OCI-M2 (cell line): ENCODE data around the gene DERL3.

Source experiments
- DNase-seq: peaks from one replicate; lab custom pipeline; 2025; ENCODE audit not compliant: unreplicated experiment; lab: John Stamatoyannopoulos, UW

DERL3 gene

GRCh38 chr22:23806837-23807236 lies 32.0 kb downstream of the DERL3 start:
- no peak for DNase-seq

GRCh38 chr22:23804781-23805291 lies 34.0 kb downstream of the DERL3 start:
- DNase-seq = no peak

- DNase-seq = no peak
These were observed 35.6 kb downstream of the DERL3 start for GRCh38 chr22:23803001-23803819.

DNA sequence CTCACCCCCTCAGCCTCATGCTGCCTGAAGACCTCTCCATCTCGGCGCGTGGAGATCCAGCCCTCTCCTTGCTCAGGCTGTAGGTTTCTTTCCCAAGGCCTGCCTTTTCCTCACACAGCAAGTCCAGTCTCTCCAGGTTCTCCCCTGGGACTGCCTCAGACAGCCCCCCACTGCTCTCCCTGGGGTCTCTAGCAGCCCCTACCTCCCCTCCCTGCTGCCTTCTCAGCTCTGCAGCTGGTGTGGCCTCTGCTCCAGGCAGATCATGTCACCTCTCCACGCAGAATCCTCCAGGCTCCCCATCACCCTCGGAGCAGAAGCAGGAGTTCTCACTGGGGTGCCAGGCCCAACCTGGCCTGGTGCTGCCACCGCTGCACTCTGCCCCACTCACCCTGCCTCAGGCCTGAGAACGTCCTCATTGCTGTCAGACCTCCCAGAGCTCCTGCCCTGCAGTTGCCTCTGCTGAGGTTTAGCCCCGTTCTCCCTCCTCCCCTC lies 36.9 kb downstream of the DERL3 start:
- no peak for DNase-seq

DNA sequence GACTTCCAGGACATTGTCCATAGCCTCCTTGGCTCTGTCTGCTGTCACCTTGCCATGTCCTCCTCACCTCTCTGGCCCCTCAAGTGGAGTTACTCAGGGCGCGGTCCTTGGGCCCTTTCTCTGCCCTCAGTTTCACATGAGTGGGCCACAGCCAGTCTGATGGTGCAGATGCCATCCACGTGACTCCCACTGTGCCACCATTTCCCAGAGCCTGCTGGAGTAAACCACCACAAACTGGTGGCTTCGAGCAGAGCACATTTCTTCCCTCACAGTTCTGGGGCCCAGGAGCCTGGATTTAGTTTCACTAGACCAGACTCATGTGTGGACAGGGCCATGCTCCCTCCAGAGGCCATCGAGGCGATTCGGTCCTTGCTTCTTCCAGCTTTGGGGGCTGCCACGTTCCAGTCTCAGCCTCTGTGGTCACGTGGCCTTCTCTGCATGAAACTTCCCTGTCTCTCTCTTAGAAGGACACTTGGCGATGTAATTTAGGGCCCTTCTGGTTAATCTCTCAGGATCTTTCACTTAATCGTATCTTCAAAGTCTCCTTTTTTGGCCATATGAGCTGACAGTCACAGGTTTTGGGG lies 37.5 kb downstream of the DERL3 start:
- DNase-seq = no peak

GRCh38 chr22:23800297-23801237 lies 38.2 kb downstream of the DERL3 start:
- no peak for DNase-seq

GRCh38 chr22:23796461-23796860 lies 42.3 kb downstream of the DERL3 start:
- no peak for DNase-seq

GRCh38 chr22:23793326-23793725 lies 45.5 kb downstream of the DERL3 start:
- no peak for DNase-seq

DNA sequence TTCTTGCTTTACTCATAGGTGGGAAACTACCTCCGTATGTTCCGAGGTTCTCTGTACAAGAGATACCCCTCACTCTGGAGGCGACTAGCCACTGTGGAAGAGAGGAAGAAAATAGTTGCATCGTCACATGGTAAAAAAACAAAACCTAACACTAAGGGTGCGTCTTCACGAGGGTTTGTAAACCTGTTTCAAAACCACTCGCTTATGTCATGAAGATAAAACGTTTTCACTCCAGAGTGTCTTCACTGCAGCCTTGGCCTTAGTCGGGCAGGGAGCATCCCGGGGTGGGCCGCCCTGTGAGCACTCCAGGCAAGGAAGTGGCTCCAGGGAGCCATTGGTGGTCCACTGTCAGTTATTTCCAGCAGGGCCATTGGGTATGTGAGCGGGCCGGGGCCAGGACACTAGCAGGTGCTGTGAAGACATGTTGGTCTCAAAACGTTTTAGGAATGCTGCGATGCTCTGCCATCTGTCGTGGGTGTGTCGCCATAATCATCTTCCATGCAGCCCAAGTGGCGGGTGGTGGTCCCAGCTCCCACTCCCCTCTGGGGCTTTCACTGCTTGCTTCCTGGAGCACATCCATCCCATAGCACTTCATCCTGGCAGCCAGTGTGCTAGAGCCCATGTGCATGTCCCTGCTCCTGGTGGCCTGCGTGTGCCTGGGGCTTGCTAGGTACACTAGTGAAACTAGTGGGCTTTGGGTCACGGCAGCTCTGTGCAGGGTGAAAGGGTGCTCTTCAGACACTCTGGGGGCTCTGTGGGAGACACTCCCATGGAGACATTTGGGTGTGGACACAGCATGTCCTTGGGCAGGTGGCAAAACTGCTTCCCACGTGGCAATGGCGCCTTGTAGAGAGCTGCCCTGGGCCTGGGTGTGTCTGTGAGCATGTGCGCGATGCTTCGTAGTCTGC lies 46.8 kb downstream of the DERL3 start:
- no peak for DNase-seq

DNA sequence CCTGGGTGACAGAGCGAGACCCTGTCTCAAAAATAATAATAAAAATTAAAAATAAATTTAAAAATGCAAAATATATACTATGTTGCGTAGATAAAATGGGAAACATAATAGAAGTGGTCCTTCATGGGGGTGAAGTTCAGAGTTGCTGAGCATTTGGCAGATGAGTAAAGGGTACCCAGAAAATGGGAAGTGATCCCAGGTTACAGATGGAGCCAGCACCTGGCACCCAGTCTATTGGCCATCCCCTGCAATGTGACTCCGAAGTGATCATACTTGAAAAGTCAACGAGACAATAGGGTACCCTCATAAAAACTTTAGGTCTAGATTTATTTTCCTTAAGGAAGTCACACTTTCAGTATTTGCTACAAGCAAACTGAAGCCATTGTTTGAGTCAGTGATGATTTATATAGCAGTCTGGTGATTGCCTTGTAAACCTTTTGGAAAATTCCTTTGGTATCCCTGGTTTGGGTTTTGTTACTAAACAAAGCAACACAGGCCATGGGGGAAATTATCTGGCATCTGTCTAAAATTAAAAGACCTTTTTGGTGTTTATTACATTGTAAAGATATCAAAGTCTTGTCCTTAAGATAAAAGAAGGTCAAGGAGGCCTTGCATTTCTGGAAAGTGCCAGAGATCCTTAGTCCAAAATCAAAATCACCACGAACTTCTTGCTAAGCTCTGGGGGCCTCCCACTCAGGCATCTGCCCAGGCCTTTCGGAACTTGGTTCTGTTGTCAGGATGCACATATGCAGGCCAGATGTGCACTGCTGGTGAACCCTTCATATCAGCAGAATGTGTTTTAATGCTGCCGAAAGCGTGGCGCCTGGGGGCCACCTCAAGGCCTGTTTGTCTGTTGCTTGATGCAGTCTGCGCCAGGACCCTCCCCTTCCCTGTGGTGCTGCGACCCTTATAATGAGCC lies 47.7 kb downstream of the DERL3 start:
- no peak for DNase-seq

- no peak for DNase-seq
These were observed 49.2 kb downstream of the DERL3 start for GRCh38 chr22:23789638-23790037.

DNA sequence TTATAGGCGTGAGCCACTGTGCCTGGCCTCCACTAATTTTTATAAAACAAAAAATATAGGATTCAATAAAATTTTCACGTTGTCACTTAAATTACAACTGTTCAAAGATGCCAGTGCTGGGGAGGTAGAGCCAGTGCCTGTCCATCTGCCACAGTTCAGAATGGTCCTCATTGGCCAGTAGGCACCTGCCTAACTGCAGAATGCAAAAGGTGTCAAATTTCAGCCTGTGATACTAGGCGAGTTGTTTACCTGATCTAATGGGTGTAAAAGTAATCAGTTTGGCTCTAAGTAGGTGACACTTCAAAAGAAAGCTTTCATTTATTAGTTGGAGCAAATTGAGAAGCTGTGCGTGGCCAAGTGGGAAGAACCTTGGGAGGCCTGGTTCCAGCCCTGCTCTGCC lies 49.7 kb downstream of the DERL3 start:
- DNase-seq = no peak

DNA sequence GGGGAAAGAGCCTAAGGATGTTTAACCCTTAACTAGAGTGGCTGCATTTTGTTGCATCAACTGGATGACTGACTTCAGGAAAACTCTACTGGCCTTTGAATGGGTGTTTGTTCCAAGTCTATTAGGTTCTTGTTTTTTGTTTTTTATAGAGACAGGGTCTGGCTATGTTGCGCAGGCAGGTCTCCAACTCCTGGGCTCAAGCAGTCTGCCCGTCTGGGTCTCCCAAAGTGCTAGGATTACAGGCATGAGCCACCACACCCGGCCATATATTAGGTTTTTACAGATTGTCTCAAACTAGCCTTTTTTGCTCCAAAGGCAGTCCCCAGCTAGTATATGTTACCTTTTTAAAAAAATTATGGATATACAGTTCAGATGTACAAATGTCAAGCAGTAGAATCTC lies 50.9 kb downstream of the DERL3 start:
- DNase-seq = no peak

GRCh38 chr22:23787600-23787896 lies 51.3 kb downstream of the DERL3 start:
- DNase-seq = no peak

- no peak for DNase-seq
These were observed 51.8 kb downstream of the DERL3 start, which contains the start of gene SMARCB1 for GRCh38 chr22:23786752-23787599. TSS of gene SMARCB1 (plus strand) at chr22:23786966. CDS start at chr22:23787170, 204 bp downstream.

DNA sequence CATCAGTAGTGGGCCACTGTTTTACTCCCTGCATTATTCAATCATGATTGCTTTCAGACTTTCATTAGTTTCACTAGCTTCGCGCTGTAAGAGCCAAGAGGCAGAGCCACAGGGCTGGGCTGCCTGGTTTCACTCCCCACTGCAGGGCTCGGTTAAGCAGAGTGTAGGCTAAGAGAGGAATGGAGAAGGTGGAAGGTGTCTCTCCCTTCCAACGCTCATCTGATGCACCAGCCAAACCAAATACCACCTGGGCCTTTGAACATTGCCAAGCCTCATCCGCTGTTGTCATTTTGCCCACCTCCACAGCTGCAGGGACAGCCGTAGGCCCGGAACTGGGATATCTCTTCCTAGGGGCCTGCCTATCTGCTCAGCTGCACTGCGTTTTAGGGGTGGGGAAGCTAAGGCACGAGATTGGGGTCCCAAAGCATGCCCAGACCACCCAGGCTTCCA lies 52.5 kb downstream of the DERL3 start:
- no peak for DNase-seq
